ENCODE data around the gene CARD14. TPM values are rescaled to one million over a fixed set of nuclear protein-coding genes. Genes with fewer than 3 reads are reported as not detected.
"Not testable (repeated sequence)": the region's sequence is repeated elsewhere in the genome, so short reads cannot be mapped to it uniquely, and the experiment has no call there.

CARD14 gene
- total and polyA plus RNA-seq, 5 donors from 2014 or later = 0.12 to 0.48 TPM; not detected in 3

DNA sequence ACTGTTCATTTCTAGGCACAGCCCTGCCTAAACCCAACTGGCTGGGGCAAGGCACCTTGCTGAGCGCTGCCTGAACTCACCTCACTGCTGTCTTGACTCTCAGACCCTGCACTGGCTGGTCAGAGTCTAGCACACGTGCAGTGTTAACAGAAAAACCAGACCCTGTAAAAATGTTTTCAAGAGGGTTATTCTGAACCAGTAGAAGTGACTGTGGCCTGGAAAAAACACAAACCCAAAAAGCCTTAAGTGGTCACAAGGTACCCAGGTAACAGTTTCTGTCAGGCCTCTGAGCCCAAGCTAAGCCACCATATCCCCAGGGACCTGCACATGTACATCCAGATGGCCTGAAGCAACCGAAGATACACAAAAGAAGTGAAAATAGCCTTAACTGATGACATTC is 16.8 kb upstream of the CARD14 start:
- no peaks in the 10 kb centered on the region for H3K36me3 ChIP-seq (ENCODE audit: control insufficient read depth, insufficient read depth, low read length)
- H3K36me3 Mint-ChIP-seq = no peaks in the 10 kb centered on the region
- H3K27me3 ChIP-seq (ENCODE audit: control insufficient read depth, insufficient read depth, low read length) = no peaks in the 10 kb centered on the region
- H3K4me1 Mint-ChIP-seq = peaks cover 0 to 30% (median 4%) of the 10 kb centered on the region in 4 donors
- no peak overlapping the region for H3K27ac Mint-ChIP-seq
- H3K27me3 Mint-ChIP-seq = peaks cover 4% of the 10 kb centered on the region
- H3K9me3 ChIP-seq (ENCODE audit: control insufficient read depth in 2 of 2, low read length in 2 of 2) = peaks cover 5 to 10% of the 10 kb centered on the region in 2 experiments
- DNase-seq (no peak), ATAC-seq (ENCODE audit: low read depth in 2 of 2) (no peak)
- no peak overlapping the region for H3K27ac ChIP-seq (ENCODE audit: insufficient read depth, low read length, poor library complexity, severe bottlenecking)
- peaks cover 14% of the 10 kb centered on the region for H3K4me1 ChIP-seq (ENCODE audit: control insufficient read depth, insufficient read depth, low read length, poor library complexity, severe bottlenecking)
- H3K4me3 Mint-ChIP-seq = peak overlapping the region in 1 of 4 donors; percentile 9
- no peak overlapping the region for H3K4me3 ChIP-seq (ENCODE audit: low read depth, low read length)
- peaks cover 0 to 9% (median 0%) of the 10 kb centered on the region in 7 donors for H3K9me3 Mint-ChIP-seq

- Histone ChIP-seq H3K27me3 (ENCODE audit: control insufficient read depth, insufficient read depth, low read length) (no peaks in the 10 kb centered on the region), H3K4me1 (ENCODE audit: control insufficient read depth, insufficient read depth, low read length, poor library complexity, severe bottlenecking) (peaks cover 8% of the 10 kb centered on the region), H3K27ac (ENCODE audit: insufficient read depth, low read length, poor library complexity, severe bottlenecking) (no peak overlapping the region), H3K4me3 (ENCODE audit: low read depth, low read length) (no peak overlapping the region), H3K36me3 (ENCODE audit: control insufficient read depth, insufficient read depth, low read length) (no peaks in the 10 kb centered on the region), H3K9me3 (ENCODE audit: control insufficient read depth in 2 of 2, low read length in 2 of 2) (peaks cover 5 to 10% of the 10 kb centered on the region in 2 experiments)
- DNase-seq (no peak), ATAC-seq (ENCODE audit: low read depth in 2 of 2) (no peak)
- Mint-ChIP-seq H3K4me1 (peaks cover 0 to 19% (median 3%) of the 10 kb centered on the region in 4 donors), H3K36me3 (no peaks in the 10 kb centered on the region), H3K4me3 (no peak overlapping the region), H3K27me3 (peaks cover 4% of the 10 kb centered on the region), H3K9me3 (peaks cover 0 to 9% (median 0%) of the 10 kb centered on the region in 7 donors), H3K27ac (no peak overlapping the region)
These were observed 15.7 kb upstream of the CARD14 start for GRCh38 chr17:80154166-80154565.

DNA sequence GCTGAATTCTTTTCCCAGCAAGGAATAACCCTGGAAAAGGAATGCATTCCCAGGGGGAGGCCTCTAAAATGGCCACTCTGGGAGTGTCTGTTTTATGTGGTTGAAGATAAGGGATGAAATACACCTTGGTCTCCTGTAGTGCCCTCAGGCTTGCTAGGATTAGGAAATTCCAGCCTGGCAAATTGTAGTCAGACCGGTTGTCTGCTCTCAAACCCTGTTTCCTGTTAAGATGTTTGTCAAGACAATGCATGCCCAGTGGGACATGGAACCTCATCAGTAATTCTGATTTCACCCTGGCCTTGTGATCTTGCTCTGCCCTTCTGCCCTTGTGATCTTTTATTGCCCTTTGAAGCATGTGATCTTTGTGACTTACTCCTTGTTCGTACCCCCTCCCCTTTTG is 14.2 kb upstream of the CARD14 start:
- H3K4me1 ChIP-seq (ENCODE audit: control insufficient read depth, insufficient read depth, low read length, poor library complexity, severe bottlenecking); H3K36me3 ChIP-seq (ENCODE audit: control insufficient read depth, insufficient read depth, low read length); H3K9me3 Mint-ChIP-seq; H3K27ac Mint-ChIP-seq; H3K9me3 ChIP-seq (ENCODE audit: control insufficient read depth in 2 of 2, low read length in 2 of 2); H3K4me3 ChIP-seq (ENCODE audit: low read depth, low read length); H3K36me3 Mint-ChIP-seq; H3K27me3 ChIP-seq (ENCODE audit: control insufficient read depth, insufficient read depth, low read length); H3K27ac ChIP-seq (ENCODE audit: insufficient read depth, low read length, poor library complexity, severe bottlenecking); DNase-seq; H3K4me3 Mint-ChIP-seq; ATAC-seq (ENCODE audit: low read depth in 2 of 2): not testable (repeated sequence)
- H3K4me1 Mint-ChIP-seq = peaks cover 0 to 17% (median 3%) of the 10 kb centered on the region in 4 donors
- peaks cover 18% of the 10 kb centered on the region for H3K27me3 Mint-ChIP-seq

DNA sequence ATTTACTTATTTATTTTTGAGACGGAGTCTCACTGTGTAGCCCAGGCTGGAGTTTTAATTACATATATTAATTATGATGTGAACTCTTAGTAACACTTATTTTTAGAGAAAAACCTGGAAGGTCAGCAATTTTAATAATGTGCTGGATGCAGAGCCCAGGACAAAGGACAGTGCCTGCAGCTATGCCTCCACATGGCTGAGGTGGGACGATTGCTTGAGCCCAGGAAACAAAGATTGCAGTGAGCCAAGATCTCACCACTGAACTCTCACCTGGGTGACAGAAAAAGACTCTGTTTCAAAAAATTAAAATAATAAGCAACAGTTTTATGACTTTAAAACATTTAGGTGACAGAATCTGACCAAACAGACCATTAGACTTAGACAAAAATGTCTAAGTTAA is 11.0 kb upstream of the CARD14 start:
- H3K4me3 ChIP-seq (ENCODE audit: low read depth, low read length) = no peak overlapping the region
- no peak overlapping the region for H3K27ac Mint-ChIP-seq
- H3K4me1 Mint-ChIP-seq = no peaks in the 10 kb centered on the region
- peaks cover 0 to 5% (median 0%) of the 10 kb centered on the region in 7 donors for H3K9me3 Mint-ChIP-seq
- H3K27me3 Mint-ChIP-seq = peaks cover 28% of the 10 kb centered on the region
- H3K9me3 ChIP-seq (ENCODE audit: control insufficient read depth in 2 of 2, low read length in 2 of 2) = peaks cover 5 to 10% of the 10 kb centered on the region in 2 experiments
- no peak overlapping the region for H3K4me3 Mint-ChIP-seq
- DNase-seq (no peak), ATAC-seq (ENCODE audit: low read depth in 2 of 2) (no peak)
- H3K36me3 ChIP-seq (ENCODE audit: control insufficient read depth, insufficient read depth, low read length) = no peaks in the 10 kb centered on the region
- H3K36me3 Mint-ChIP-seq = no peaks in the 10 kb centered on the region
- H3K4me1 ChIP-seq (ENCODE audit: control insufficient read depth, insufficient read depth, low read length, poor library complexity, severe bottlenecking) = no peaks in the 10 kb centered on the region
- no peaks in the 10 kb centered on the region for H3K27me3 ChIP-seq (ENCODE audit: control insufficient read depth, insufficient read depth, low read length)
- H3K27ac ChIP-seq (ENCODE audit: insufficient read depth, low read length, poor library complexity, severe bottlenecking) = no peak overlapping the region

DNA sequence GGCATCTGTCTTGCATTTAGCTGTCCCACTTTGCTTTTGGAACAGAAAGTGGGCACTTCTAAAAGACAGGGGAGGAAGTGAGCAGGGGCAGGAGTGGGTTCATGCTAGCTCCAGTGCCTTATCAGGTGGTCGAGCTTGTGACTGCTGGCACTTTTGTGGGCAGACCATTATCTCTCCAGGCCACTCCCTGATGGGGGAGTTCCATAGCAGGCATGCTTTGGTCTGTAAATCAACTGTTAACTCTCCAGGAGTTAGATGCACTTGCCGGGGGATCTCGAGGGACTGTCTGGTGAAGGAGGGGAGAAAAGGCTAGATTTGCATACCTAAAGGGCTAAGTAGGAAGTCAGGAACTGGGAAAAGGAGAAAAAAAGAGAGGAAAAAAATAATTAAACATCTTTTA is 9.3 kb upstream of the CARD14 start:
- no peaks in the 10 kb centered on the region for H3K36me3 Mint-ChIP-seq
- no peaks in the 10 kb centered on the region for H3K4me1 ChIP-seq (ENCODE audit: control insufficient read depth, insufficient read depth, low read length, poor library complexity, severe bottlenecking)
- ATAC-seq (ENCODE audit: low read depth in 2 of 2) (no peak), DNase-seq (no peak)
- H3K27me3 Mint-ChIP-seq = peaks cover 28% of the 10 kb centered on the region
- no peaks in the 10 kb centered on the region for H3K36me3 ChIP-seq (ENCODE audit: control insufficient read depth, insufficient read depth, low read length)
- no peak overlapping the region for H3K27ac ChIP-seq (ENCODE audit: insufficient read depth, low read length, poor library complexity, severe bottlenecking)
- peaks cover 5 to 7% of the 10 kb centered on the region in 2 experiments for H3K9me3 ChIP-seq (ENCODE audit: control insufficient read depth in 2 of 2, low read length in 2 of 2)
- H3K9me3 Mint-ChIP-seq = peaks cover 0 to 5% (median 0%) of the 10 kb centered on the region in 7 donors
- H3K4me3 ChIP-seq (ENCODE audit: low read depth, low read length) = no peak overlapping the region
- no peaks in the 10 kb centered on the region for H3K27me3 ChIP-seq (ENCODE audit: control insufficient read depth, insufficient read depth, low read length)
- no peak overlapping the region for H3K4me3 Mint-ChIP-seq
- no peaks in the 10 kb centered on the region for H3K4me1 Mint-ChIP-seq
- H3K27ac Mint-ChIP-seq = no peak overlapping the region

DNA sequence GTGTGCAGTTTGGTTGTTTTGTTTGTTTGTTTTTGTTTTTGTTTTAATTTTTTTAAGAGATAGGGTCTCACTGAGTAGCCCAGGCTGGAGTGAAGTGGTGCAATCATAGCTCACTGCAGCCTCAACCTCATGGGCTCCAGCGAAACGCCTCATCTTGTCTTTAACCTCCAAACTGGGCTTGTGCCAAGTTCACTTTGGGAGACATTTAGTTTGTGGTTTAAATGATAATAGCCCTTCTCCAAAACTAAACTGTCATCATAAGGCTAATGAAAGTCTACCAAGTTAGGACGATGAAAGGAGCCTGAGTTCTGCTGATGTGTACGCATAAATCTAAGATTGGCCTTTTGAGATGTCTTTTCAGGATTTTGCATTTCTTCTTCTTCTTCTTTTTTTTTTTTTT is 6.5 kb upstream of the CARD14 start:
- no peaks in the 10 kb centered on the region for H3K36me3 ChIP-seq (ENCODE audit: control insufficient read depth, insufficient read depth, low read length)
- Mint-ChIP-seq H3K4me1 (no peaks in the 10 kb centered on the region), H3K9me3 (peaks cover 0 to 1% (median 0%) of the 10 kb centered on the region in 7 donors), H3K27me3 (peaks cover 28% of the 10 kb centered on the region), H3K27ac (no peak overlapping the region), H3K4me3 (no peak overlapping the region), H3K36me3 (no peaks in the 10 kb centered on the region)
- no peak overlapping the region for H3K4me3 ChIP-seq (ENCODE audit: low read depth, low read length)
- H3K27me3 ChIP-seq (ENCODE audit: control insufficient read depth, insufficient read depth, low read length) = no peaks in the 10 kb centered on the region
- no peaks in the 10 kb centered on the region for H3K4me1 ChIP-seq (ENCODE audit: control insufficient read depth, insufficient read depth, low read length, poor library complexity, severe bottlenecking)
- DNase-seq (no peak), ATAC-seq (ENCODE audit: low read depth in 2 of 2) (no peak)
- H3K9me3 ChIP-seq (ENCODE audit: control insufficient read depth in 2 of 2, low read length in 2 of 2) = no peaks in the 10 kb centered on the region
- H3K27ac ChIP-seq (ENCODE audit: insufficient read depth, low read length, poor library complexity, severe bottlenecking) = no peak overlapping the region

- no peak for ATAC-seq (ENCODE audit: low read depth in 2 of 2)
- H3K9me3 ChIP-seq (ENCODE audit: control insufficient read depth in 2 of 2, low read length in 2 of 2) = no peaks in the 10 kb centered on the region
- H3K4me3 ChIP-seq (ENCODE audit: low read depth, low read length) = no peak overlapping the region
- no peak for DNase-seq
- H3K4me3 Mint-ChIP-seq = no peak overlapping the region
- no peaks in the 10 kb centered on the region for H3K27me3 ChIP-seq (ENCODE audit: control insufficient read depth, insufficient read depth, low read length)
- H3K36me3 Mint-ChIP-seq = no peaks in the 10 kb centered on the region
- H3K27ac Mint-ChIP-seq = peak overlapping the region in 1 of 3 donors; percentile 11
- H3K36me3 ChIP-seq (ENCODE audit: control insufficient read depth, insufficient read depth, low read length) = no peaks in the 10 kb centered on the region
- H3K4me1 ChIP-seq (ENCODE audit: control insufficient read depth, insufficient read depth, low read length, poor library complexity, severe bottlenecking) = no peaks in the 10 kb centered on the region
- H3K4me1 Mint-ChIP-seq = no peaks in the 10 kb centered on the region
- peaks cover 29% of the 10 kb centered on the region for H3K27me3 Mint-ChIP-seq
- H3K9me3 Mint-ChIP-seq = peaks cover 0 to 1% (median 0%) of the 10 kb centered on the region in 7 donors
- no peak overlapping the region for H3K27ac ChIP-seq (ENCODE audit: insufficient read depth, low read length, poor library complexity, severe bottlenecking)
These were observed 5.6 kb upstream of the CARD14 start for GRCh38 chr17:80164185-80164584.

DNA sequence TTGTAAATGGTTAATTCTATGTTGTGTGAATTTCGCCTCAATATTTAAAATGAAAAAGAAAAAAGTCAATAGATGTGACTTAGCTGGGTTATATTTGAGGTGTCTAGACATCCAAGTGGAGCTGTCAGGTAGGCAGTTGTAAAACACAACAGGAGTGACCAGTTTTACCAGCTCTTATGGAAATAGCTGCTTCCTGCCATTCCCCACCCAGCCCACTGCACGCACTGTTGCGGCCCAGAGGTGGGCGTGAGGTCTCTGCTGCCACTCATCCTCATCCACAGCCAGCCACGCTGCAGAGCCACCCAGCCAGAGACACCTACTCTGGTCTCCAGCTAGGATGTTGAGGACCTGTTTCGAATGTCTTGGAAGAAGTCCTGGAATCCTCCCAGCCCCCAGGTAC is 3.4 kb upstream of the CARD14 start:
- Mint-ChIP-seq H3K4me3 (no peak overlapping the region), H3K27ac (no peak overlapping the region), H3K9me3 (peaks cover 0 to 1% (median 0%) of the 10 kb centered on the region in 7 donors), H3K4me1 (no peaks in the 10 kb centered on the region), H3K27me3 (peaks cover 10% of the 10 kb centered on the region), H3K36me3 (no peaks in the 10 kb centered on the region)
- Histone ChIP-seq H3K4me3 (ENCODE audit: low read depth, low read length) (no peak overlapping the region), H3K9me3 (ENCODE audit: control insufficient read depth in 2 of 2, low read length in 2 of 2) (no peaks in the 10 kb centered on the region), H3K27ac (ENCODE audit: insufficient read depth, low read length, poor library complexity, severe bottlenecking) (no peak overlapping the region), H3K27me3 (ENCODE audit: control insufficient read depth, insufficient read depth, low read length) (no peaks in the 10 kb centered on the region), H3K4me1 (ENCODE audit: control insufficient read depth, insufficient read depth, low read length, poor library complexity, severe bottlenecking) (no peaks in the 10 kb centered on the region), H3K36me3 (ENCODE audit: control insufficient read depth, insufficient read depth, low read length) (no peaks in the 10 kb centered on the region)
- DNase-seq (no peak), ATAC-seq (ENCODE audit: low read depth in 2 of 2) (no peak)

Measured in CD4-positive, CD25-positive, alpha-beta regulatory T cell (primary cell).